Mesendoderm (in vitro differentiated cells): ENCODE data around the gene MSRB1.
"Not testable (repeated sequence)": the region's sequence is repeated elsewhere in the genome, so short reads cannot be mapped to it uniquely, and the experiment has no call there.

Experiments used
- DNase-seq: peaks from one replicate; pipeline ENCODE4 v3.0.0; 2013
- H2AK5ac ChIP-seq: 2 replicates; pipeline ENCODE4 v1.6.1; 2013; ENCODE audit warnings: low read length, inconsistent platforms
- H2BK120ac ChIP-seq: 2 replicates; pipeline ENCODE4 v1.6.1; 2013; ENCODE audit warnings: low read depth, mild to moderate bottlenecking, low read length, moderate library complexity, mixed read lengths
- H2BK15ac ChIP-seq: replicated peaks from 2 replicates; pipeline ENCODE4 v1.6.1; 2013; ENCODE audit warnings: low read depth, mild to moderate bottlenecking, moderate library complexity
- H2BK5ac ChIP-seq: 2 replicates; pipeline ENCODE4 v1.6.1; 2013; ENCODE audit warnings: low read length, inconsistent platforms
- H3K18ac ChIP-seq: 2 replicates; pipeline ENCODE4 v1.6.1; 2013; ENCODE audit warnings: mild to moderate bottlenecking, low read length, mixed read lengths
- H3K23ac ChIP-seq: one replicate; pipeline ENCODE4 v1.6.1; 2013; ENCODE audit warnings: low read length
- H3K27ac ChIP-seq: 2 replicates; pipeline ENCODE4 v1.5.1; 2013; ENCODE audit warnings: low read depth, mild to moderate bottlenecking, inconsistent platforms, low read length, moderate library complexity
- H3K27me3 ChIP-seq: 2 replicates; pipeline ENCODE4 v1.6.1; 2013; ENCODE audit warnings: low read length, control low read depth, mild to moderate bottlenecking, inconsistent platforms; ENCODE audit not compliant: insufficient read depth, poor library complexity
- H3K36me3 ChIP-seq: 2 replicates; pipeline ENCODE4 v1.6.1; 2013; ENCODE audit warnings: low read length, inconsistent platforms; ENCODE audit not compliant: control insufficient read depth, insufficient read depth
- H3K4ac ChIP-seq: one replicate; pipeline ENCODE4 v1.6.1; 2013; ENCODE audit warnings: low read depth, mild to moderate bottlenecking, low read length, moderate library complexity
- H3K4me1 ChIP-seq: 2 replicates; pipeline ENCODE4 v1.6.1; 2013; ENCODE audit warnings: low read depth, low read length, inconsistent platforms; ENCODE audit not compliant: control insufficient read depth
- H3K4me2 ChIP-seq: 2 replicates; pipeline ENCODE4 v1.6.1; 2013; ENCODE audit warnings: low read length
- H3K4me3 ChIP-seq: 2 replicates; pipeline ENCODE4 v1.5.1; 2013; ENCODE audit warnings: mild to moderate bottlenecking, low read length
- H3K56ac ChIP-seq: one replicate; pipeline ENCODE4 v1.6.1; 2013; ENCODE audit warnings: low read length
- H3K79me1 ChIP-seq: 2 replicates; pipeline ENCODE4 v1.6.1; 2013; ENCODE audit warnings: low read length, inconsistent platforms
- H3K79me2 ChIP-seq: 2 replicates; pipeline ENCODE4 v1.6.1; 2013; ENCODE audit warnings: mild to moderate bottlenecking, low read length; ENCODE audit not compliant: control insufficient read depth, insufficient read depth
- H3K9ac ChIP-seq: 2 replicates; pipeline ENCODE4 v1.6.1; 2013; ENCODE audit warnings: low read length, inconsistent platforms
- H4K5ac ChIP-seq: one replicate; pipeline ENCODE4 v1.6.1; 2013; ENCODE audit warnings: low read length
- H4K8ac ChIP-seq: one replicate; pipeline ENCODE4 v1.6.1; 2013; ENCODE audit warnings: low read depth, mild to moderate bottlenecking, control low read depth, low read length, moderate library complexity
- WGBS: extraction: QIAGEN DNeasy Blood & Tissue Kit; methylation state at CpG from one replicate; pipeline ENCODE4 v1.1.7; 2013; ENCODE audit warnings: low lambda C conversion rate, missing lambda C conversion rate; ENCODE audit not compliant: insufficient coverage; ENCODE audit errors: extremely low coverage; 5-methylcytosine and 5-hydroxymethylcytosine counted together

The MSRB1 gene

GRCh38 chr16:1959269-1960039, 16.5 kb upstream of the MSRB1 start, which contains the start of gene NDUFB10:
NDUFB10 (plus strand) TSS chr16:1959538; CDS start chr16:1959625, 87 bp downstream.
- H3K4ac ChIP-seq: peak within 1 kb of the TSS; percentile 93
- H3K4me1 ChIP-seq: no peaks in the 10 kb centered on the region
- no peak within 1 kb of the TSS for H2BK15ac ChIP-seq
- peak within 1 kb of the TSS; percentile 63 for H2BK5ac ChIP-seq
- H3K9ac ChIP-seq: peak within 1 kb of the TSS; percentile 98
- H4K5ac ChIP-seq: no peak within 1 kb of the TSS
- H3K4me2 ChIP-seq: peak within 1 kb of the TSS; percentile 29
- no peak within 1 kb of the TSS for H4K8ac ChIP-seq
- peak within 1 kb of the TSS; percentile 93 for H3K4me3 ChIP-seq
- WGBS: no CpG with 5 or more reads among the region's 79 CpGs
- H3K27me3 ChIP-seq: no peaks in the 10 kb centered on the region
- no peak within 1 kb of the TSS for H3K23ac ChIP-seq
- peak within 1 kb of the TSS; percentile 2 for H2BK120ac ChIP-seq
- H3K27ac ChIP-seq: peak within 1 kb of the TSS; percentile 70
- H3K18ac ChIP-seq: peak within 1 kb of the TSS; percentile 92
- H2AK5ac ChIP-seq: no peak within 1 kb of the TSS
- H3K56ac ChIP-seq: peak within 1 kb of the TSS; percentile 99
- H3K79me1 ChIP-seq: no peaks in the 10 kb centered on the region
- peaks cover 15% of the 10 kb centered on the region for H3K36me3 ChIP-seq
- DNase-seq: peak; percentile 91
- peaks cover 24% of the 10 kb centered on the region for H3K79me2 ChIP-seq

GRCh38 chr16:1958715-1959268, 15.8 kb upstream of the MSRB1 start:
- no peak overlapping the region for H2BK15ac ChIP-seq
- H3K18ac ChIP-seq: no peak overlapping the region
- no peaks in the 10 kb centered on the region for H3K27me3 ChIP-seq
- peaks cover 17% of the 10 kb centered on the region for H3K79me2 ChIP-seq
- H3K56ac ChIP-seq: peak overlapping the region; percentile 66
- H2BK5ac ChIP-seq: no peak overlapping the region
- H3K79me1 ChIP-seq: no peaks in the 10 kb centered on the region
- peak overlapping the region; percentile 58 for H3K9ac ChIP-seq
- H3K4me3 ChIP-seq: no peak overlapping the region
- H3K4me2 ChIP-seq: peak overlapping the region; percentile 29
- no peak overlapping the region for H4K5ac ChIP-seq
- WGBS: no CpG with 5 or more reads among the region's 14 CpGs
- no peak overlapping the region for H4K8ac ChIP-seq
- no peak for DNase-seq
- H3K4ac ChIP-seq: no peak overlapping the region
- no peak overlapping the region for H3K27ac ChIP-seq
- peaks cover 15% of the 10 kb centered on the region for H3K36me3 ChIP-seq
- H2AK5ac ChIP-seq: no peak overlapping the region
- no peaks in the 10 kb centered on the region for H3K4me1 ChIP-seq
- no peak overlapping the region for H3K23ac ChIP-seq
- no peak overlapping the region for H2BK120ac ChIP-seq

- not testable (repeated sequence) for H2BK120ac ChIP-seq, H2BK5ac ChIP-seq, H3K9ac ChIP-seq, H3K4me3 ChIP-seq, H3K4me2 ChIP-seq, H3K79me1 ChIP-seq, H3K27me3 ChIP-seq, H3K36me3 ChIP-seq, DNase-seq, H4K5ac ChIP-seq, H3K56ac ChIP-seq, H2AK5ac ChIP-seq, H2BK15ac ChIP-seq, H3K4me1 ChIP-seq, H3K23ac ChIP-seq, H4K8ac ChIP-seq, H3K18ac ChIP-seq, H3K4ac ChIP-seq, H3K27ac ChIP-seq
- H3K79me2 ChIP-seq: peaks cover 11% of the 10 kb centered on the region
- WGBS: no CpG with 5 or more reads among the region's 30 CpGs
Observed at GRCh38 chr16:1958143-1958491, 15.1 kb upstream of the MSRB1 start.

GRCh38 chr16:1957434-1958142, 14.6 kb upstream of the MSRB1 start:
- WGBS: no CpG with 5 or more reads among the region's 22 CpGs

GRCh38 chr16:1953734-1954133, 10.7 kb upstream of the MSRB1 start:
- no peak overlapping the region for H3K27ac ChIP-seq
- H3K23ac ChIP-seq: no peak overlapping the region

More at GRCh38 chr16:1957434-1958142, 14.6 kb upstream of the MSRB1 start:
- not testable (repeated sequence) for H3K9ac ChIP-seq, DNase-seq, H3K56ac ChIP-seq, H3K4ac ChIP-seq, H2BK5ac ChIP-seq, H3K27me3 ChIP-seq, H3K18ac ChIP-seq, H3K27ac ChIP-seq, H2AK5ac ChIP-seq, H4K5ac ChIP-seq, H2BK15ac ChIP-seq, H3K4me3 ChIP-seq, H3K79me2 ChIP-seq, H3K4me2 ChIP-seq, H2BK120ac ChIP-seq, H3K4me1 ChIP-seq, H3K79me1 ChIP-seq, H3K36me3 ChIP-seq, H3K23ac ChIP-seq, H4K8ac ChIP-seq

More at GRCh38 chr16:1953734-1954133, 10.7 kb upstream of the MSRB1 start:
- Histone ChIP-seq H3K4me1 (no peaks in the 10 kb centered on the region), H2BK120ac (no peak overlapping the region), H3K4me2 (no peak overlapping the region), H3K56ac (no peak overlapping the region), H3K9ac (no peak overlapping the region), H3K18ac (no peak overlapping the region), H3K79me2 (no peaks in the 10 kb centered on the region), H3K36me3 (no peaks in the 10 kb centered on the region), H4K5ac (no peak overlapping the region), H3K4me3 (no peak overlapping the region), H3K27me3 (no peaks in the 10 kb centered on the region), H2AK5ac (no peak overlapping the region), H2BK5ac (no peak overlapping the region), H3K79me1 (no peaks in the 10 kb centered on the region), H4K8ac (no peak overlapping the region), H2BK15ac (no peak overlapping the region), H3K4ac (no peak overlapping the region)
- WGBS: no CpG with 5 or more reads among the region's 22 CpGs
- no peak for DNase-seq
